Activated effector memory CD4-positive, alpha-beta T cell treated with Interleukin-2 at 50 U/mL for 16 hours (primary cell): ENCODE results near the gene ACTG1.
A peak's percentile ranks its signal among the peaks of the same experiment; 100 is the strongest.

Source experiments
- DNase-seq: peaks from one replicate; pipeline ENCODE4 v3.0.0-alpha.2; 2020

The ACTG1 gene

GRCh38 chr17:81512562-81513371, at the start of gene ACTG1:
Gene ACTG1 (minus strand): TSS chr17:81512799. CDS start chr17:81512354, 445 bp downstream.
- DNase-seq: peak; percentile 91

GRCh38 chr17:81561494-81561885, 48.9 kb upstream of the ACTG1 start:
- no peak for DNase-seq

GRCh38 chr17:81558941-81559806, 46.6 kb upstream of the ACTG1 start:
- no peak for DNase-seq

GRCh38 chr17:81558115-81558468, 45.5 kb upstream of the ACTG1 start:
- no peak for DNase-seq

GRCh38 chr17:81557276-81558114, 44.9 kb upstream of the ACTG1 start:
- no peak for DNase-seq

- no peak for DNase-seq
Observed at GRCh38 chr17:81556863-81557262, 44.3 kb upstream of the ACTG1 start.

- DNase-seq: no peak
Observed at GRCh38 chr17:81556175-81556691, 43.6 kb upstream of the ACTG1 start.

- DNase-seq: no peak
Observed at GRCh38 chr17:81553616-81554181, 41.1 kb upstream of the ACTG1 start.

- DNase-seq: peak; percentile 73
Observed at GRCh38 chr17:81553018-81553615, 40.5 kb upstream of the ACTG1 start.

- peak; percentile 78 for DNase-seq
Observed at GRCh38 chr17:81552244-81553017, 39.8 kb upstream of the ACTG1 start, which contains the start of gene FAAP100. Gene FAAP100 (minus strand): TSS chr17:81552353. CDS start chr17:81552330, 23 bp downstream.

- no peak for DNase-seq
Observed at GRCh38 chr17:81551458-81552243, 39.1 kb upstream of the ACTG1 start.

- DNase-seq: no peak
Observed at GRCh38 chr17:81550830-81551457, 38.3 kb upstream of the ACTG1 start.

GRCh38 chr17:81550285-81550684, 37.7 kb upstream of the ACTG1 start:
- DNase-seq: no peak

- no peak for DNase-seq
Observed at GRCh38 chr17:81549826-81550225, 37.2 kb upstream of the ACTG1 start.

GRCh38 chr17:81549031-81549557, 36.5 kb upstream of the ACTG1 start:
- DNase-seq: no peak

- no peak for DNase-seq
Observed at GRCh38 chr17:81547614-81547982, 35.0 kb upstream of the ACTG1 start.

GRCh38 chr17:81546906-81547613, 34.5 kb upstream of the ACTG1 start:
- DNase-seq: no peak

- no peak for DNase-seq
Observed at GRCh38 chr17:81545160-81545949, 32.8 kb upstream of the ACTG1 start.
